GM19035 (cell line): ENCODE data around the gene LRRC3B.

ENCODE experiments used
- ATAC-seq: cut with Tn5 transposase; IDR thresholded peaks from one replicate; pipeline ENCODE4 v1.9.1; 2021; ENCODE audit not compliant: unreplicated experiment

Gene LRRC3B

DNA sequence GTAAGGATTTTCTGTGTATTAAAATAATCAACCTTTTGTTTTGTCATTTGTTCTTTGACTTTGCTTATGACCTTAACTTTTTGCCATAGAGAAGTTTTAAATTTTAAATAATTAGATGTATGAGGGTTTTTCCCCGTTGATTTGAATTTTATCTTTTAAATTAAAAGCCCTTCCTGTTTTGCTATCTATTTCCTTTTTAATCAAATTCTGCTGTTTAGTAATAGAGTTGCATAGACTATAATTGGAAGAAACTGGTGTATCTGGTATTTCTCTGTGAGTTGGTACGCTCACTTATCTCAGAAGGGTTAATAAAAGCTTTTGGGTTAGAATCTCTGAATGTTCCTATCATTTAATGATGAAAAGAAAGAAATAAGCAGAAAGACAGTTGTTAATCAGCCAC, 82.2 kb downstream of the LRRC3B start:
- ATAC-seq, result no peak

DNA sequence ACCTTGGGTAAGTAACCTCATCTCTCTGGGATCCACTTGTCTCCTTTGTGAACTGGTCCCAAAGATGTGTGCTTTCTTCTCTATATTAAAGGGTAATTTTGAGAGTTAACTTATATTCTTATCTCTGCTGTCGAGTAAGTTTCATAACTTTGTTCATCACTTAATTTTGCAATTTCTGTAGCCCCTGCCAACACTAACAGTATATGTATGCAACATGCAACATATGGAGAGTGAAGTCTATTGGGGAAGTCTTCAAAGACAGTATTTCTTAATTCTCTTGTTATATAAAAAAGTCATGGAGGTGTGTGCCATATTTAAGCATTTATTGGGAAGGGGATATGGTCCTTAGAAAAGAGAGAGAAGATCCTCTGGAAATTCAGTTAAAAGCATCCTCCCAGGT, 85.9 kb downstream of the LRRC3B start:
- ATAC-seq, result no peak

GRCh38 chr3:26712211-26713026, 89.8 kb downstream of the LRRC3B start:
- ATAC-seq, result peak; percentile 88

DNA sequence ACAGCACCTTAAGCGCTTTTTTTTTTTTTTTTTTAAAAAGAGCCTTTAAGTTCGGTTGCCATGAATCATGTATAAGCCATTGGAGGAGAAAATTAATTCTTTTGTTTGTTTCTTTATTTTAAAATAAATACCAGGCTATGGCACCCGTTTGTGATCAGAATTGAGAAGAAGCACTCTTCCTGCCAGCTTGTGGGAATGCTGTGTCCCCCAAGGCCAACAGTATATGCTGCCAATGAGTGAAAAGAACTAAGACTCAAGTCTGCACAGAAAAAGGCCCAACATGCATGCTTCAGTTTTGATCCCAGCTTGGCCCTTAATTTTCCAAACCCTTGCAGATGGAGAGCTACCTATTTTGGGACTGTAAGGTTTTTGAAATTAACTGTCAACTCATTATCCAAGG, 90.5 kb downstream of the LRRC3B start:
- no peak for ATAC-seq

DNA sequence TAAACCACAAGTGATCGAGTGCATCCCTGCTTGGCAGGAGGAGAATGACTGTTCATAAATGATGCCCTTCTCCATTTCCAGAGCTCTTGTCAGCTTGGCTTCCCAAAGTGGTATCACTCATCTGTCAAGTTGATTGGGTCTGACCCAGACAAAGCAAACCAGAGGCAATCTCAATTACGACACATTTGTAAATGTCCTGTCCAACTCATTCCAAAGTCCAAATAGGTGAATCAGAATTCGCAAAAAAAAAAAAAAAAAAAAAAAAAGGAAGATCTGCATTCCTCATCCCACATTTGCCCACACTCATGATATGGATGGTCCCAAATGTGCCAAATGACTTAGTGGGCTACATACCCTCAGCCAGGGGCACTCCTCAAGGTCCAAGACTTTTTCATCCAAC, 91.9 kb downstream of the LRRC3B start:
- ATAC-seq, result no peak

- no peak for ATAC-seq
Observed at GRCh38 chr3:26715431-26715830, 92.9 kb downstream of the LRRC3B start.

GRCh38 chr3:26718315-26718714, 95.7 kb downstream of the LRRC3B start:
- ATAC-seq, result no peak

GRCh38 chr3:26719134-26719533, 96.6 kb downstream of the LRRC3B start:
- ATAC-seq, result no peak

DNA sequence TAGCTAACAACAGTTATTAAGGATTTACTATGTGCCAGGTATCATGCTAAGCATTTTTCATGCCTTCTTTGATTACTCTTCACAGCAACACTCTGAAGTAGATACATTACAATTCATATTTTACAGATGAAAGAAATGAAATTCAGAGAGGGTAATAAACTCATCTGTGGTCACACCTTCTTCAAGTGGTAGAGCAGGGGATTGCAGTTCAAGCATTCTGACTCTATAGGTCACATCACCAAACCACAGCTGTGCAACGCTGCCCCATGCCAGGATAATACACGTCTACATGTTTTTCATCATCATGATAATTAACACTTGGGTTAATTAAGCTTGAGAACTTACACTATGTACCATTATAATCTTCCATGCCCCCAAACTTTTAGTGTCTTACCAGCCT, 98.5 kb downstream of the LRRC3B start:
- ATAC-seq, result no peak

GRCh38 chr3:26731843-26732242, 109.3 kb downstream of the LRRC3B start:
- no peak for ATAC-seq

- no peak for ATAC-seq
Observed at GRCh38 chr3:26750263-26750662, 127.7 kb downstream of the LRRC3B start.

GRCh38 chr3:26752466-26752865, 129.9 kb downstream of the LRRC3B start:
- ATAC-seq, result no peak

GRCh38 chr3:26753095-26753494, 130.5 kb downstream of the LRRC3B start:
- ATAC-seq, result no peak

DNA sequence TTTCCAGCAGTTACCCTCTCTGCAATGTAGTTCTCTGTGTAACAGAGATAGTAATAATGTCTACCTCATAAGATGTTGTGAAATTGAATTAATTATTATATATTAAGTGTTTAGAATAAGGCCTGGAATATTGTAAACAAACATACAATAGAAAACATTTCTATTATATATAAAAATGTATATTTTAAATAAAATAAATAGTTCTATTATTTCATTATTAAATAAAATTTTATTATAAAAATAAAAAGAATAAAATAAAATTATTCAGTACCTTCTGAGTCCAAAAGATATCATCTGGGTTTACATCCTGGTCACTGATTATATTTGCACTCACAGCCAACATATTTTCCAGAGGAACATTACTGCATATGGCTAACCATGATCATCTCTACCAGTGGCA, 135.4 kb downstream of the LRRC3B start:
- ATAC-seq, result no peak
